Natural killer cell (primary cell): ENCODE measurements around the gene EIF2AK3. TPM values are rescaled to one million over a fixed set of nuclear protein-coding genes. Genes with fewer than 3 reads are reported as not detected.
"Not testable (repeated sequence)": the region's sequence is repeated elsewhere in the genome, so short reads cannot be mapped to it uniquely, and the experiment has no call there.

Experiments
- ATAC-seq, 3 donors: fragments of 150-1000 bp in 2 of 3; fragments of 200-7000 bp in 1 of 3; cut with Tn5 transposase; 1 replicate in 1 of 3; 2 replicates in 2 of 3; pipeline ENCODE4 v1.10.0; 2021; ENCODE audit warnings: mild to moderate bottlenecking in 2 of 3, moderate library complexity in 2 of 3
- DNase-seq, 2 donors: peaks; one replicate each; pipeline versions ENCODE4 v3.0.0 to v3.0.0-alpha.2; 2013 to 2021; ENCODE audit warnings: mixed read lengths in 1 of 2
- H3K27ac ChIP-seq: one replicate; pipeline ENCODE4 v1.5.1; 2013; ENCODE audit warnings: mild to moderate bottlenecking, low read length
- H3K27me3 ChIP-seq: one replicate; pipeline ENCODE4 v1.6.1; 2013; ENCODE audit warnings: low read length; ENCODE audit not compliant: control insufficient read depth, insufficient read depth
- H3K36me3 ChIP-seq: one replicate; pipeline ENCODE4 v1.6.1; 2013; ENCODE audit warnings: low read length; ENCODE audit not compliant: control insufficient read depth, insufficient read depth
- H3K4me1 ChIP-seq: one replicate; pipeline ENCODE4 v1.6.1; 2013; ENCODE audit warnings: low read length; ENCODE audit not compliant: control insufficient read depth, insufficient read depth
- H3K4me3 ChIP-seq: one replicate; pipeline ENCODE4 v1.5.1; 2013; ENCODE audit warnings: low read length
- H3K9me3 ChIP-seq: one replicate; pipeline ENCODE4 v1.6.1; 2013; ENCODE audit warnings: low read length; ENCODE audit not compliant: control insufficient read depth, insufficient read depth
- H3K27ac Mint-ChIP-seq, 2 donors: one replicate each; pipeline ENCODE4 v1.8.0; 2022; ENCODE audit warnings: mild to moderate bottlenecking in 2 of 2, mixed read lengths in 2 of 2, moderate library complexity in 1 of 2
- H3K27me3 Mint-ChIP-seq, 2 donors: one replicate each; pipeline ENCODE4 v1.8.0; 2022; ENCODE audit warnings: low read depth in 2 of 2, mixed read lengths in 2 of 2
- H3K36me3 Mint-ChIP-seq: one replicate; pipeline ENCODE4 v1.8.0; 2022; ENCODE audit warnings: mixed read lengths
- H3K4me1 Mint-ChIP-seq, 2 donors: one replicate each; pipeline ENCODE4 v1.8.0; 2022; ENCODE audit warnings: mixed read lengths in 2 of 2
- H3K4me3 Mint-ChIP-seq: one replicate; pipeline ENCODE4 v1.8.0; 2022; ENCODE audit warnings: mild to moderate bottlenecking, moderate library complexity, mixed read lengths
- H3K9me3 Mint-ChIP-seq, 2 donors: one replicate each; pipeline ENCODE4 v1.8.0; 2022; ENCODE audit warnings: mixed read lengths in 2 of 2
- WGBS: methylation state at CpG from one replicate; pipeline ENCODE4 v1.1.7; 2013; ENCODE audit warnings: missing lambda C conversion rate; ENCODE audit not compliant: insufficient coverage; 5-methylcytosine and 5-hydroxymethylcytosine counted together
- intact Hi-C: fragments of 100-400 bp; cut with micrococcal nuclease; formaldehyde crosslinking; loops from one replicate; pipeline ENCODE4 v1.14.2; 2022
- total RNA-seq, 4 donors: library from RNA; stranded (reverse); fragments of 120-200 nt in 1 of 4; gene quantifications; one replicate each; pipeline versions ENCODE4 v1.2.3 to v1.2.4, GENCODE V29; 2013 to 2022
- TF ChIP-seq, protein P1 (sequence below): fragments of 200-600 bp; IDR thresholded peaks from one replicate; pipeline ENCODE4 v1.8.0; 2022; ENCODE audit warnings: antibody characterized with exemption

EIF2AK3 gene
- total RNA-seq, 3 donors from 2014 or later (not counting 1 experiment from before 2014, with no cell fraction given) = 29.9 to 43.7 (median 33.4) TPM

DNA sequence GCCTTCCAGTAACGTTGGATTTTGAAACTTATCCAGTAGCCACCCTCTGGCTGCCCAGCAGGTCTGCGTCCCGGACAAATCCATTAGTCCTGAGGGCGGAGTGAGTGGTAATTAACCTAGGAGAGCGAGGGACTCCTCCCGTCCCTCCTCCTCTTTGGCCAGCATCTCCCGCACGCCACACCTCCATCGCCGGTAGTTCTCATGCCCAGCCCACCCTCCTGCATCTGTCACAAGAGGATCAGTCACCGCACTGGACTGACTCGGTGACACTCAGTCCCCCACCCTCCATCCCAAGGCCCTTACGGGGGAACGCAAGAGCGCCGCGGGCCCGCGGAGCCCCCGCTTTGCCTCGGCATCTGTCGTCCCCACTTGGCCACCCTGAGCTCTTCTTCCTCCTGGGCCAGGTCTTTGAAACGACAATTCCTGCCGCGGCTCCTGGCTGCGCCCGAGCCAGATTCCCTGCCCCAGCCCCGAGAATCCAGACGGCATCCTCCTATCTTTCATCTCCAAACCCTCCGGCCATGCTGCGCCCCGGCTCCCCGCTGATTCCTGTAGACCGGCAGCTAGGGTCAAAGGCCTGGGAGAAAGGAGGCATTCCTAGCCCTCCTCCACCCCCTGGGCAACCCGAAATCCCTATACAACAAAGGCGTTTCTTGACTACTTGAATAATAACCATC, 77.5 kb downstream of the EIF2AK3 start:
- Histone ChIP-seq H3K4me1 (no peaks in the 10 kb centered on the region), H3K27ac (no peak overlapping the region), H3K27me3 (peaks cover 5% of the 10 kb centered on the region), H3K9me3 (no peaks in the 10 kb centered on the region), H3K36me3 (no peaks in the 10 kb centered on the region), H3K4me3 (no peak overlapping the region)
- TF ChIP-seq, protein P1, sequence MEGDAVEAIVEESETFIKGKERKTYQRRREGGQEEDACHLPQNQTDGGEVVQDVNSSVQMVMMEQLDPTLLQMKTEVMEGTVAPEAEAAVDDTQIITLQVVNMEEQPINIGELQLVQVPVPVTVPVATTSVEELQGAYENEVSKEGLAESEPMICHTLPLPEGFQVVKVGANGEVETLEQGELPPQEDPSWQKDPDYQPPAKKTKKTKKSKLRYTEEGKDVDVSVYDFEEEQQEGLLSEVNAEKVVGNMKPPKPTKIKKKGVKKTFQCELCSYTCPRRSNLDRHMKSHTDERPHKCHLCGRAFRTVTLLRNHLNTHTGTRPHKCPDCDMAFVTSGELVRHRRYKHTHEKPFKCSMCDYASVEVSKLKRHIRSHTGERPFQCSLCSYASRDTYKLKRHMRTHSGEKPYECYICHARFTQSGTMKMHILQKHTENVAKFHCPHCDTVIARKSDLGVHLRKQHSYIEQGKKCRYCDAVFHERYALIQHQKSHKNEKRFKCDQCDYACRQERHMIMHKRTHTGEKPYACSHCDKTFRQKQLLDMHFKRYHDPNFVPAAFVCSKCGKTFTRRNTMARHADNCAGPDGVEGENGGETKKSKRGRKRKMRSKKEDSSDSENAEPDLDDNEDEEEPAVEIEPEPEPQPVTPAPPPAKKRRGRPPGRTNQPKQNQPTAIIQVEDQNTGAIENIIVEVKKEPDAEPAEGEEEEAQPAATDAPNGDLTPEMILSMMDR = no peak
- peaks cover 10 to 29% of the 10 kb centered on the region in 2 donors for H3K27me3 Mint-ChIP-seq
- no peaks in the 10 kb centered on the region for H3K9me3 Mint-ChIP-seq
- no peaks in the 10 kb centered on the region for H3K4me1 Mint-ChIP-seq
- no peak for DNase-seq
- no peak for ATAC-seq
- H3K27ac Mint-ChIP-seq = no peak overlapping the region
- intact Hi-C loops = no loop called here
- WGBS = 23% methylated on average over 36 of the region's 36 CpGs
- no peak overlapping the region for H3K4me3 Mint-ChIP-seq
- no peaks in the 10 kb centered on the region for H3K36me3 Mint-ChIP-seq

DNA sequence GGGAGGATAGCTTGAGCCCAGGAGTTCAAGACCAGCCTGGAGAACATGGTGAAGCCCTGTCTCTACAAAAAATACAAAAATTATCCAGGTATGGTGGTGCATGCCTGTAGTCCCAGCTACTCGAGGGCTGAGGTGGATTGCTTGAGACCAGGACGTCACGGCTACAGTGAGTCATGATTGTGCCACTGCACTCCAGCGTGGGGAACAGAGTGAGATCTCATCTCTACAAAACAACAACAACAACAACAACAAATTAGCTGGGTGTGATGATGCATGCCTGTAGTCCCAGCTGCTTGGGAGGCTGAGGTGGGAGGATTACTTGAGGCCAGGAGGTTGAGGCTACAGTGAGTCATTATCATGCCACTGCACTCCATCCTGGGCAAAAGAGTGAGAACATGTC, 81.0 kb downstream of the EIF2AK3 start:
- H3K36me3 ChIP-seq, H3K4me1 Mint-ChIP-seq, H3K9me3 ChIP-seq, H3K36me3 Mint-ChIP-seq, H3K27ac ChIP-seq, H3K4me3 ChIP-seq, intact Hi-C loops, ATAC-seq, H3K27me3 ChIP-seq, DNase-seq, H3K9me3 Mint-ChIP-seq, H3K27ac Mint-ChIP-seq, H3K4me1 ChIP-seq, H3K4me3 Mint-ChIP-seq: not testable (repeated sequence)
- H3K27me3 Mint-ChIP-seq = peaks cover 13 to 36% of the 10 kb centered on the region in 2 donors
- 96% methylated on average over 3 of the region's 4 CpGs for WGBS

DNA sequence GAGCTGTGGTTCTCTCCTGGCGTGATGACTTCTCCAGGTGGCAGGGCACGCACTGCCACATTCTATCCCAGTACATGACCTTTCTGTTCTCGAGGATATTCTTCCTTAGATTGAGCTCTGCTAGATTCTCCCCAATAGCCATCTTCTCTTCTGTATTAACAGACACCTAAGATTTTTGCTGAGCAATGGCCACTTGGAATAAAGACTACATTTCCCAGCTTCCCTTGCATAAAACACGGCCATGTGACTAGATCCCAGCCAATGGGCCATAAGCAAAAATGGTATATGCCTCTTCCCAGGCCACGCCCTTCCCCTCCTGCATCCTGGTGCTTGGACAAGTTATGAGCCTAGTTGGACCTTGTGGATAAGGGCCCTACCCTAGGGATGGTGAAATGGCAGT, 82.1 kb downstream of the EIF2AK3 start:
- Histone ChIP-seq H3K27me3 (peaks cover 3% of the 10 kb centered on the region), H3K4me1 (no peaks in the 10 kb centered on the region), H3K4me3 (no peak overlapping the region), H3K36me3 (no peaks in the 10 kb centered on the region), H3K27ac (no peak overlapping the region), H3K9me3 (no peaks in the 10 kb centered on the region)
- 83% methylated on average over 5 of the region's 5 CpGs for WGBS
- Mint-ChIP-seq H3K9me3 (no peaks in the 10 kb centered on the region), H3K4me1 (no peaks in the 10 kb centered on the region), H3K36me3 (no peaks in the 10 kb centered on the region), H3K27ac (no peak overlapping the region), H3K27me3 (peaks cover 14 to 34% of the 10 kb centered on the region in 2 donors), H3K4me3 (no peak overlapping the region)
- no peak for ATAC-seq
- no peak for DNase-seq
- TF ChIP-seq, protein P1 = no peak
- intact Hi-C loops = no loop called here

DNA sequence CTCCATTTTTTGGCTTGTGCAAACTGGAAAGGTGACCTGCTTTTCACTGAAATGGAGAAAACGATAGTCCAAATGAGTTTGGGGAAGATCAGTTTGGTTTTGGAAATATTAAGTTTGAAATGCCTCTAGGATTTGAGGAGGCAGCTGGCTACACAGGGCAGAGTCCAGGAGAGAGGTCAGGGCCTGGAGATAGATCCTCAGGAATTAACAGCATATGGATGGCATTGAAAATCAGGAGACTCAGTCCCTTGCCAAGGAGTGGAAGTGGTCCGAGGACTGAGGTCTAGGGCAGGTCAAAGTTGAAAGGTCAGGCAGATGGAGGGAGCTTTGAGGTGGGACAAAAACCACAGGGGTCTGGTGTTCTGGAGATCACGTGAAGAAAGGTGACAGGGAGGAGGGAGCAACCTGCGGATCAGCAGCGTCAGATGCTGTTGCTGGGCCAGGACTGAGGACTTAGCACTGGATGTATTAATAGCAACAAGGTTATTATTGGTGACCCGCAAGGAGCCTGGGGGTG, 83.7 kb downstream of the EIF2AK3 start:
- Histone ChIP-seq H3K4me3 (no peak overlapping the region), H3K36me3 (no peaks in the 10 kb centered on the region), H3K27me3 (no peaks in the 10 kb centered on the region), H3K4me1 (no peaks in the 10 kb centered on the region), H3K27ac (no peak overlapping the region), H3K9me3 (no peaks in the 10 kb centered on the region)
- Mint-ChIP-seq H3K27me3 (peaks cover 9 to 32% of the 10 kb centered on the region in 2 donors), H3K9me3 (no peaks in the 10 kb centered on the region), H3K4me1 (no peaks in the 10 kb centered on the region), H3K27ac (no peak overlapping the region), H3K4me3 (no peak overlapping the region), H3K36me3 (no peaks in the 10 kb centered on the region)
- TF ChIP-seq, protein P1 = no peak
- ATAC-seq (no peak), DNase-seq (no peak)
- intact Hi-C loops = no loop called here
- 87% methylated on average over 6 of the region's 6 CpGs for WGBS
